Measurements from ENCODE around the gene PRPF40A. TPM values are rescaled to one million over a fixed set of nuclear protein-coding genes. Genes with fewer than 3 reads are reported as not detected.

PRPF40A gene
- total RNA-seq, 2 donors from 2014 or later, result 62.2 to 69.2 TPM

DNA sequence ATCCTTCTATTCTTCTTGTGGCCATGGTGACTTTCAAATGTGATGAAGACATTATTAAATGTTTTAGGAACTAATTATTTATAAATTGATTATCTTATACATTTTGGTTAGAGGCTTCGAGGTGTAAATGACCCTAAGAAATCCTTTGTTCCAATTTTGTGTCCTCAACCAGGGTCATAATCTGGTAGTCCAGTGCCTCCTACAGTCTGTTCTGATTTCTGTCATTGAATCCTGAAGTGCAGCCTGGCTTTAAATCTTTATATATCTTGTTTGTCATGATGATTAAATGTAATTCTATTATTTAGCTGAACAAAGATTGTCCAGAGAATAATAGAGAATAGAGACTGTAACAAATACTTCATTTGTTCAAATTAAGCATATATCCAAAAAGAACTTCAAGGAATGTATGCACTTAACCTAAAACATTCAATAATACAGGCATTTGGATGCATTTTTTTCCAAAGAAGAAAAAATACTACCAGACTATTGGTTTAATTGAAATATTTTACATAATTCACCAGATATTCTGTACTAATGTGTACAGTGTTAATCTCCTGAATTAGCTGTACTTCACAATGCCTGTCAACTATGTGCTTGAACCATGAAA, 89.8 kb downstream of the PRPF40A start:
- no peak for DNase-seq (ENCODE audit: low spot score)
- intact Hi-C loops (cut with DNase I), result loop anchor here in 1 of 2 donors (10.0 kb wide), 1 partner anchor 293 kb away; the partner anchor contains the start of gene FMNL2

- DNase-seq (ENCODE audit: low spot score), result no peak
- intact Hi-C loops (cut with DNase I), result loop anchor here in 1 of 2 donors (10.0 kb wide), 1 partner anchor 292 kb away; the partner anchor contains the start of gene FMNL2
Measured at GRCh38 chr2:152626911-152627339, 90.3 kb downstream of the PRPF40A start.

GRCh38 chr2:152624805-152625204, 92.5 kb downstream of the PRPF40A start:
- intact Hi-C loops (cut with DNase I), result loop anchor here (5.0 to 10.0 kb wide), 2 partner anchors 290 to 438 kb away; partner anchors contain the start of gene FMNL2 (in 1 of the 2)
- DNase-seq (ENCODE audit: low spot score), result no peak

DNA sequence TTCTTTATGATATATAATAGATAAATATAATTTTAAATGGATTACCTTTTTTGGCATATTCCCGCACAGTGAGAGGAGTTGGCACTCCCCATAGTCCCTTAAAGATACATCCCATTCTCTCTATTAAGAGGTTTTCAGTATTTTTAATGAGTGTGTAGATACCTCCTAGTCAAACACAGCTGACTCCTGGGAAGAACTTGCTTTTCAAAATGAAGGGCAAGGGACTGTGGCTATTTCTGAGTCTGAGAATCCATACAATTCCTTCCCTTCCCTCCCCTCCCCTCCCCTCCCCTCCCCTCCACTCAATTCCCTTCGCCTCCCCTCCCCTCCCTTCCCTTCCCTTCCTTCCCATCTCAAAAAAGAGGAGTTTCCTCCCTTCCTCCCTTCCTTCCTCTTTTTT, 93.5 kb downstream of the PRPF40A start:
- DNase-seq (ENCODE audit: low spot score), result no peak
- intact Hi-C loops (cut with DNase I), result loop anchor here (5.0 to 10.0 kb wide), 2 partner anchors 289 to 436 kb away; partner anchors contain the start of gene FMNL2 (in 1 of the 2)

- no peak for DNase-seq (ENCODE audit: low spot score)
- intact Hi-C loops (cut with DNase I), result loop anchor here (5.0 to 10.0 kb wide), 2 partner anchors 288 to 436 kb away; partner anchors contain the start of gene FMNL2 (in 1 of the 2)
Measured at GRCh38 chr2:152623076-152623740, 94.1 kb downstream of the PRPF40A start.

GRCh38 chr2:152622219-152622618, 95.0 kb downstream of the PRPF40A start:
- intact Hi-C loops (cut with DNase I), result loop anchor here (5.0 to 10.0 kb wide), 2 partner anchors 287 to 435 kb away; partner anchors contain the start of gene FMNL2 (in 1 of the 2)
- no peak for DNase-seq (ENCODE audit: low spot score)

DNA sequence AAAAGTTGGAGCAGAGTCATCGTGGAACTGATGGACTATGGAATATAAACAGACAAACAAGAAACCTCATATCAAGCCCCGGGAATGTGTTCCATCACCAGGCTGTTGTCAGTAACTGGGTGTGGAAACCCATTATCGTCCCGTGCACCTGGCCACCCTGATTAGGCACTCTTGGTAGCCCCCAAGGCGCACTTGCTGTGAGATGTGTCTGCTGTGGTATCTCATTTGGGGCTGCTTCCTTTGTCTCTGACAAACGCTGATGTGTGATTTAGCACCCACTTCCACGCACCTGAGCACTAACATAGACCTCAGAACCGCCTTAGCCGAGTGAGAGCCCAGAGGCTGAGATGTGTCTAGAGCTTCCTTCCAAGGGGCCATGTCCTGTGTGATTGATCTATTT, 96.3 kb downstream of the PRPF40A start:
- intact Hi-C loops (cut with DNase I), result loop anchor here (5.0 to 10.0 kb wide), 2 partner anchors 286 to 434 kb away; partner anchors contain the start of gene FMNL2 (in 1 of the 2)
- DNase-seq (ENCODE audit: low spot score), result no peak

DNA sequence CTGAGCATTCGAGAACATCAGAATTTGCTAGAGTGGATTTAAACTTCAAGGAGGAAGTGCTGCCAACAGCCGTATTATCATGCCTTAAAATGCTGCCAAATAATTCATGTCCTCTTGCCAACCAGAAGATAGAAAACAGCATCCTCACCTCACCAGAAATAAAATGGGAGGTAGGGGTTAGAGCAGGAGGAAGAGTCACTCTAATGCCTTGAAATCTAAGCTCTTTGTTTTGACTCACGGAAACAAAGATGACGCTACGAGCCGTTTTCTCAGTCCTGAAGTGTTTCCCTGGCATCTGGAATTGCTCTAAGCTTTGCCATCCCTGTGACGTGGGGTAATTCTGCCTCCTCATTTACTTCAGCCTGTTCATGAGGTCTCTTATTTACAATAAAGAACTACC, 97.1 kb downstream of the PRPF40A start:
- no peak for DNase-seq (ENCODE audit: low spot score)
- intact Hi-C loops (cut with DNase I), result loop anchor here (5.0 to 10.0 kb wide), 2 partner anchors 285 to 433 kb away; partner anchors contain the start of gene FMNL2 (in 1 of the 2)

DNA sequence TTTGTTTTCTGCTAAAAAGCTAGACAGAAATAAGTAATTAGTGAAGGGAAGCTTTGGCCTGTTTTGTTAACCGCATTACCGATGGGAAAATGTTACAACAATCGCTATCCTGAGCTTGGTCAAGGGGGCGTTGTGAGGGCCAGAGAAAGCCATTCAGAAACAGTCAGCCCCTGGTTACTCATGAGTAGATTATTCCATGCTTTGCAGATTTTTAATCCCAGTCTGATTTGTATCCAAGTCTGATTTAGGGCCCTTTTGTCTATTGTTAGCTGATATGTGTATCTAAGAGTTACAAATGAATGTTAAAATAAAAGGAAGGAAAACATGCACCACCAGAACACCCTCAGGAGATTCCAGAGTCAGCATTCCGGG, 99.1 kb downstream of the PRPF40A start:
- no peak for DNase-seq (ENCODE audit: low spot score)
- intact Hi-C loops (cut with DNase I), result no loop called here

GRCh38 chr2:152617456-152618192, 99.6 kb downstream of the PRPF40A start:
- intact Hi-C loops (cut with DNase I), result no loop called here
- DNase-seq (ENCODE audit: low spot score), result no peak

GRCh38 chr2:152615177-152615576, 102.1 kb downstream of the PRPF40A start:
- intact Hi-C loops (cut with DNase I), result no loop called here
- no peak for DNase-seq (ENCODE audit: low spot score)

DNA sequence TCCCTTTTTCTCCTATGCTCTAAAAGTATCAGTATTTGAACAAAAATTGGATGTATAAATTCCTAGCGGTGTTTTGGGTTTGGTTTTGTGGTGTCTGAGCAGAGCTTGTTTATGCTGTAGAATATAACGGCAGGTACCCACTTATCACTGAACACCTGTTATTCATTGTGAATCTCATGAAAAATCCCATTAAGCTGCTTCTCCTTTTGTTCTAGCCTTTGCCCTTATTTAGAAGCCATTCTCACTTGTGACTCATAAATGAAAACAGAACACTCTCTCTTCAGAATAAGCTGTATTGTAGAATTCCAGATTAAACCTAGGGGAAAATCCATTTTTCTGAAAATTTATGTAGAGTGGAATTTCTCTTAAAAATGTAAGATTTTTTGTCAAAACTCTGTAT, 104.0 kb downstream of the PRPF40A start:
- DNase-seq (ENCODE audit: low spot score), result no peak
- intact Hi-C loops (cut with DNase I), result no loop called here

DNA sequence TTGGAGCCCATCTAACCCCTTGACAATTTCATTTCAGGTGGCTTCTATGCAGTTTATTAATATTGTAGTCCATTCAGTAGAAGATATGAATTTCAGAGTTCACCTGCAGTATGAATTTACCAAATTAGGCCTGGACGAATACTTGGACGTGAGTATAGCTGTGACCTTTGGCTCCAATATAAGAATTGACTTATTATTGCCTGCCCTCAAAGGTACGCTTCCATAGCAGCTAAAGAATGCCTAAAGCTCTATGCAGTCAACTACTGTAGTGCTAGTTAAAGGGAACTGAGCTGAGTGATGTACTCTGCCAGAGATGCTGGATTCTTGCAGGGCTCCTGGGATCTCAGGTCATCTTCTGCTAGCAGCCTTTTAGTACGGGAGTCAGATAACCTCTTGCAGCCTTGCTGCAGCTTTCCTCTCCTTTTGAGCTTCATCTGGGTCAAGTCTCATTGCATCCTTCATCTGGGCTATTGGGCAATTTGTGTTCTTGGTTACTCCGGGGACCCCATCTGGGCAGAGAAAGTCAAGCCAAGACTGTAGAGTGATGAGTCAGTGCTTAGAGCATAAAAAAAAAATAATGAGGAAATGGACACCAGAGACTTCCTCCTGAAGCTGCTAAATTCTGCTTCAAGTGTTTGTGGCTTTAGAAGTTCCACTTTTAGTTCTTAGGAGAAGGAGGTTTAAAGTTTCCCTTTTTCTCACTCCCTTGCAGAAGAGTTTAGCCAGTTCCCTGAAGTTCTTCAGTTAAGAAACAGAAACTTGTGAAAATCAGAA, 105.6 kb downstream of the PRPF40A start:
- intact Hi-C loops (cut with DNase I), result no loop called here
- DNase-seq (ENCODE audit: low spot score), result no peak

GRCh38 chr2:152609699-152610098, 107.6 kb downstream of the PRPF40A start:
- intact Hi-C loops (cut with DNase I), result no loop called here
- DNase-seq (ENCODE audit: low spot score), result no peak

- no peak for DNase-seq (ENCODE audit: low spot score)
- intact Hi-C loops (cut with DNase I), result no loop called here
Measured at GRCh38 chr2:152609154-152609553, 108.1 kb downstream of the PRPF40A start.

DNA sequence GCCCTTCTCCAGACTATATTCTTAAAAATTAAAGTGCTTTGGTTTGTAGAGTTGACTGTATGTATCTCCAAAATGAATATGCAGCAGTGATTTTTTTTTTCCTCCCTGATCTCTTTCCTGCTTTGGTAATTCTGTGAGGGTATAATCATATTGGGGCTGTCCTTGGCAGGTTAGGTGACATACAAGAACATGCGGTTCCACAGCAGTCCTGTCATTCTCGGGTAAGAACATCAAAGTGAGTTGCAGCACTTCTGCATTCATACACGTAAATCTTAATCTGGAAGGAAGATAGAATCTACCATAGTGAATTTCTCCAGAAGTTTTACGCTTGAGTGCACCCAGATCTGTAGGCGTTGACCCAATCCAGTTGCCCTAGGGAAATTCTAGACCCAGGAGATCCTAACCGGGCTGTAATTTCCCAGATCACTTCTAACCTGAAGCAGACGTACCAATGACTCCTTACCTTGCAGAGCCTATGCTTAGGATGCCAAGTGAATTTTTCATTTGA, 109.4 kb downstream of the PRPF40A start:
- DNase-seq (ENCODE audit: low spot score), result no peak
- intact Hi-C loops (cut with DNase I), result no loop called here

DNA sequence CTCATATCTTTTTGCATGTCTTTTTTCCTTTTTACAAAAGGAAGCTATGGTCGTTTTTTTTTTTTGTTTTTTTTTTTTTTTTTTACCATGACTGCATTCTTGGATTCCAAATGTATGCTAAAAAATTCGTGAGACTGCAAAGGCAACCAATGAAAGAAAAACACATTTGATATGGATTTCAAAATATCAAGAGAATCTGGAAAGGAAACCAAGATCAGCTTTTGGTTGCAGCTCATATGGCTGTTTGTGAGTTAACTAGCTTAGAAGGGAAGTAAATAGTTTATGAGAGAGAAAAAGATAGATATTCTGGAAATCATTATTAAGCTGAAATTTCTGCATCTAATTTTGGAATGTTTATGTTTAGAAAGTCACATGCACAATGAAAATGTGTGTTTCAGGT, 110.3 kb downstream of the PRPF40A start:
- intact Hi-C loops (cut with DNase I), result no loop called here

DNA sequence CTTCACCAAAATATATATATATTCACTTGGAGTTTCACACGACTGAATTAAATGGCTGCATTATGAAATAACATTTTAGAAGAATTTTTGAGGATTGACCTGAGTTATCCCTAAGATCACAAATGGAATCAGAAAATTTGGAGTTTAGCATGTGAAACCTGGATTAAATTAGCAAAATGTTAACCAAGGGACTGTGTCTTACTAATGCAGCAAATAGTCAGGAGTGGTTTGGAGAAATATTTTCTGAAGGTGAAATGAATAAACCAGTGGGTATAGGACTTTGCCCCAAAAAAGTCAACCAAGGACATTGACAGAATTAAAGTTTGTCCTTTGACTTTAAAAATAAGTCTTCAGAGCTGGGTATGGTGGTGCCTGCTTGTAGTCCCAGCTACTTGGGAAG, 111.2 kb downstream of the PRPF40A start:
- intact Hi-C loops (cut with DNase I), result no loop called here
- DNase-seq (ENCODE audit: low spot score), result no peak

More for the DNA sequence above, 110.3 kb downstream of the PRPF40A start:
- no peak for DNase-seq (ENCODE audit: low spot score)

DNA sequence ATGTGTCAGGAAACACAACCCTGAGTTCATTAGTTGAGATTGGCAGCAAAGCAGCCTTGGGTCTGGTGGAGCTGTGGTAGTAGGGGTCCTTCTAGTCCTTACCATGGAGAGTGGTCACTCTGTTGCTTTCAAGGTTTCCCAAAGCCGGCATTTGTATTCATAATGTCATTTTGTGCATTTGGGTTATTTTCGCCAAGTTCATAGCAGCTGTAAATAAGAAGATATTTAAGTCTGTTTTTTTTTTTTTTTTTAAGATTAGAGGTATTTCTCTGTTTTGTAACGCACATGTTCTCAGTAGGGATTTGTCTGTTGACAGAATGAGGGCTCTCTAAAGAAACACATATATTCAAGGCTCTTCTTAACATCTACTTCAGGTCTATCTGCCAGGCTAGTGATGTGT, 114.1 kb downstream of the PRPF40A start:
- no peak for DNase-seq (ENCODE audit: low spot score)

More for the DNA sequence above, 114.1 kb downstream of the PRPF40A start:
- intact Hi-C loops (cut with DNase I), result no loop called here

Data from posterior vena cava (tissue), 2 donors.